GM20000 (cell line): ENCODE measurements around the gene NR2F1-AS1.

Experiments used
- DNase-seq: peaks from one replicate; pipeline ENCODE4 v3.0.0; 2012; ENCODE audit warnings: low spot score
- CTCF ChIP-seq: IDR thresholded peaks from 2 replicates; pipeline ENCODE4 v1.5.1; 2012; ENCODE audit warnings: mild to moderate bottlenecking, control low read depth; ENCODE audit errors: extremely low read depth, missing control alignments

NR2F1-AS1 gene

GRCh38 chr5:93608855-93609254 is 27.8 kb upstream of the NR2F1-AS1 start:
- no peak for TF ChIP-seq CTCF
- DNase-seq: no peak

GRCh38 chr5:93607367-93608258 is 26.6 kb upstream of the NR2F1-AS1 start:
- peak; percentile 73 for TF ChIP-seq CTCF
- DNase-seq: peak; percentile 71

- DNase-seq: no peak
These were observed 25.3 kb upstream of the NR2F1-AS1 start for GRCh38 chr5:93606382-93606752.

GRCh38 chr5:93604644-93605515 is 23.9 kb upstream of the NR2F1-AS1 start:
- no peak for TF ChIP-seq CTCF

More at GRCh38 chr5:93606382-93606752, 25.3 kb upstream of the NR2F1-AS1 start:
- TF ChIP-seq CTCF: no peak

GRCh38 chr5:93603793-93604643 is 23.0 kb upstream of the NR2F1-AS1 start:
- no peak for TF ChIP-seq CTCF
- no peak for DNase-seq

More at GRCh38 chr5:93604644-93605515, 23.9 kb upstream of the NR2F1-AS1 start:
- DNase-seq: no peak

- TF ChIP-seq CTCF: no peak
- DNase-seq: no peak
These were observed 22.2 kb upstream of the NR2F1-AS1 start for GRCh38 chr5:93603078-93603792.
